HFFc6 (cell line): ENCODE data around the gene ZBED2. TPM values are rescaled to one million over a fixed set of nuclear protein-coding genes. Genes with fewer than 3 reads are reported as not detected.

Experiments used
- DNase-seq: peaks from one replicate; pipeline ENCODE4 v3.0.0-alpha.2; 2018
- H3K27ac Mint-ChIP-seq: 2 replicates; pipeline ENCODE4 v1.8.0; 2020; ENCODE audit warnings: mild to moderate bottlenecking, mixed read lengths
- H3K27me3 Mint-ChIP-seq: 2 replicates; pipeline ENCODE4 v1.8.0; 2021; ENCODE audit warnings: mild to moderate bottlenecking, moderate library complexity, mixed read lengths; ENCODE audit not compliant: insufficient read depth
- H3K36me3 Mint-ChIP-seq: 2 replicates; pipeline ENCODE4 v1.8.0; 2021; ENCODE audit warnings: low read depth, mixed read lengths
- H3K4me1 Mint-ChIP-seq: 2 replicates; pipeline ENCODE4 v1.8.0; 2020; ENCODE audit warnings: low read depth, mixed read lengths
- H3K4me3 Mint-ChIP-seq: 2 replicates; pipeline ENCODE4 v1.8.0; 2020; ENCODE audit warnings: mild to moderate bottlenecking, moderate library complexity, mixed read lengths
- H3K9me3 Mint-ChIP-seq: 2 replicates; pipeline ENCODE4 v1.8.0; 2020; ENCODE audit warnings: mild to moderate bottlenecking, mixed read lengths
- CTCF ChIP-seq: fragments of 200-600 bp; sonication (generic); IDR thresholded peaks from 2 replicates; pipeline ENCODE4 v1.5.0; 2021; ENCODE audit warnings: antibody characterized with exemption, mild to moderate bottlenecking
- total RNA-seq, 6 experiments: library from RNA; stranded (reverse); fragmentation: NEBNext Ultra II Directional; extraction: Animal tissue kit (Norgen Biotek cat#: 25700); gene quantifications; 2 replicates in 1 of 6; 3 replicates in 5 of 6; pipeline ENCODE4 v1.2.3, GENCODE V29; 2021

Gene ZBED2
- total RNA-seq, 6 experiments from 2014 or later = 0.07 to 0.32 (median 0.20) TPM

- H3K27me3 Mint-ChIP-seq = no peaks in the 10 kb centered on the region
- TF ChIP-seq CTCF = no peak
- H3K36me3 Mint-ChIP-seq = no peaks in the 10 kb centered on the region
- no peak overlapping the region for H3K4me3 Mint-ChIP-seq
- DNase-seq = no peak
- no peak overlapping the region for H3K27ac Mint-ChIP-seq
- H3K4me1 Mint-ChIP-seq = peaks cover 19% of the 10 kb centered on the region
- no peaks in the 10 kb centered on the region for H3K9me3 Mint-ChIP-seq
Measured at GRCh38 chr3:111617406-111617805, 22.3 kb upstream of the ZBED2 start.

GRCh38 chr3:111616417-111617105, 21.4 kb upstream of the ZBED2 start:
- Mint-ChIP-seq H3K4me1 (peaks cover 19% of the 10 kb centered on the region), H3K27me3 (no peaks in the 10 kb centered on the region), H3K4me3 (no peak overlapping the region), H3K27ac (no peak overlapping the region), H3K36me3 (no peaks in the 10 kb centered on the region), H3K9me3 (no peaks in the 10 kb centered on the region)
- peak; percentile 76 for TF ChIP-seq CTCF
- peak; percentile 81 for DNase-seq

GRCh38 chr3:111615880-111616279, 20.7 kb upstream of the ZBED2 start:
- peaks cover 19% of the 10 kb centered on the region for H3K4me1 Mint-ChIP-seq
- DNase-seq = no peak
- TF ChIP-seq CTCF = no peak
- H3K4me3 Mint-ChIP-seq = no peak overlapping the region
- H3K36me3 Mint-ChIP-seq = no peaks in the 10 kb centered on the region
- no peak overlapping the region for H3K27ac Mint-ChIP-seq
- no peaks in the 10 kb centered on the region for H3K9me3 Mint-ChIP-seq
- no peaks in the 10 kb centered on the region for H3K27me3 Mint-ChIP-seq

GRCh38 chr3:111613294-111613693, 18.1 kb upstream of the ZBED2 start:
- no peak overlapping the region for H3K27ac Mint-ChIP-seq
- H3K4me3 Mint-ChIP-seq = no peak overlapping the region
- no peaks in the 10 kb centered on the region for H3K9me3 Mint-ChIP-seq
- H3K27me3 Mint-ChIP-seq = no peaks in the 10 kb centered on the region
- peaks cover 43% of the 10 kb centered on the region for H3K4me1 Mint-ChIP-seq
- TF ChIP-seq CTCF = no peak
- H3K36me3 Mint-ChIP-seq = no peaks in the 10 kb centered on the region
- no peak for DNase-seq

- H3K27ac Mint-ChIP-seq = no peak overlapping the region
- no peaks in the 10 kb centered on the region for H3K27me3 Mint-ChIP-seq
- H3K4me1 Mint-ChIP-seq = peaks cover 51% of the 10 kb centered on the region
- H3K4me3 Mint-ChIP-seq = no peak overlapping the region
- TF ChIP-seq CTCF = no peak
- no peaks in the 10 kb centered on the region for H3K36me3 Mint-ChIP-seq
- no peaks in the 10 kb centered on the region for H3K9me3 Mint-ChIP-seq
- DNase-seq = no peak
Measured at GRCh38 chr3:111610612-111611054, 15.5 kb upstream of the ZBED2 start.
